PC-3 (cell line): ENCODE data around the gene RAB22A. TPM values are rescaled to one million over a fixed set of nuclear protein-coding genes. Genes with fewer than 3 reads are reported as not detected.

Experiments used
- ATAC-seq: fragments of 200-7000 bp; cut with Tn5 transposase; 2 replicates; pipeline ENCODE4 v1.9.1; 2020; ENCODE audit warnings: mild to moderate bottlenecking, moderate library complexity
- BruUV-seq: library from RNA; stranded (reverse); fragments of 400-500 nt; replicated peaks from 2 replicates; lab custom pipeline; 2021; lab: Mats Ljungman, UMichigan
- CTCF ChIA-PET: fragments of 300-600 bp; sonication (Branson Sonifier 250); formaldehyde crosslinking; loops from one replicate; lab custom pipeline; 2022; ENCODE audit warnings: antibody characterized with exemption; lab: Charles Lee
- POLR2A ChIA-PET: fragments of 300-600 bp; sonication (Branson Sonifier 250); formaldehyde crosslinking; loops from one replicate; lab custom pipeline; 2022; ENCODE audit warnings: antibody characterized with exemption; ENCODE audit not compliant: unreplicated experiment; lab: Charles Lee
- DNase-seq: peaks from one replicate; pipeline ENCODE4 v3.0.0-alpha.2; 2015
- H2AFZ ChIP-seq: fragments of 300-600 bp; sonication (generic); 2 replicates; pipeline ENCODE4 v1.6.0; 2016; ENCODE audit warnings: antibody characterized with exemption, low read length
- H3F3A ChIP-seq: fragments of 300-600 bp; sonication (generic); one replicate; pipeline ENCODE4 v1.6.0; 2017; ENCODE audit warnings: antibody characterized with exemption, low read length, control low read depth, mild to moderate bottlenecking; ENCODE audit not compliant: unreplicated experiment
- H3K27ac ChIP-seq: fragments of 300-600 bp; sonication (generic); 2 replicates; pipeline ENCODE4 v1.5.1; 2016; ENCODE audit warnings: mild to moderate bottlenecking, low read length
- H3K27me3 ChIP-seq: fragments of 300-600 bp; sonication (generic); 2 replicates; pipeline ENCODE4 v1.6.1; 2016; ENCODE audit warnings: low read length, mixed read lengths
- H3K36me3 ChIP-seq: fragments of 300-600 bp; sonication (generic); 2 replicates; pipeline ENCODE4 v1.6.1; 2016; ENCODE audit warnings: low read depth, mixed run types, low read length, mixed read lengths
- H3K4me1 ChIP-seq: fragments of 300-600 bp; sonication (generic); 2 replicates; pipeline ENCODE4 v1.5.1; 2016; ENCODE audit warnings: low read length; ENCODE audit not compliant: insufficient read depth
- H3K4me2 ChIP-seq: fragments of 300-600 bp; sonication (generic); 2 replicates; pipeline ENCODE4 v1.6.0; 2016; ENCODE audit warnings: low read length
- H3K4me3 ChIP-seq: fragments of 300-600 bp; sonication (generic); 2 replicates; pipeline ENCODE4 v1.5.1; 2016; ENCODE audit warnings: mild to moderate bottlenecking, low read length, mixed read lengths
- H3K79me2 ChIP-seq: fragments of 300-600 bp; sonication (generic); 2 replicates; pipeline ENCODE4 v1.6.1; 2017; ENCODE audit warnings: low read length, mixed read lengths
- H3K9ac ChIP-seq: fragments of 300-600 bp; sonication (generic); 2 replicates; pipeline ENCODE4 v1.6.0; 2016; ENCODE audit warnings: mild to moderate bottlenecking, low read length
- H3K9me2 ChIP-seq: fragments of 300-600 bp; sonication (generic); replicated peaks from 2 replicates; pipeline ENCODE4 v1.6.1; 2016; ENCODE audit warnings: mixed run types, low read length, mixed read lengths
- H3K9me3 ChIP-seq: fragments of 300-600 bp; sonication (generic); 2 replicates; pipeline ENCODE4 v1.6.1; 2016; ENCODE audit warnings: low read length, mixed read lengths
- H4K20me1 ChIP-seq: fragments of 300-600 bp; sonication (generic); 2 replicates; pipeline ENCODE4 v1.6.1; 2016; ENCODE audit warnings: low read length, mixed read lengths
- EZH2 ChIP-seq: fragments of 300-600 bp; sonication (generic); IDR thresholded peaks from one replicate; pipeline ENCODE4 v1.6.1; 2017; ENCODE audit warnings: antibody characterized with exemption, mild to moderate bottlenecking, low read length; ENCODE audit not compliant: unreplicated experiment
- EZH2phosphoT487 ChIP-seq: fragments of 300-600 bp; sonication (generic); IDR thresholded peaks from 2 replicates; pipeline ENCODE4 v1.6.1; 2018; ENCODE audit warnings: mild to moderate bottlenecking, antibody characterized with exemption, low read length, borderline replicate concordance
- intact Hi-C: fragments of 100-400 bp; cut with micrococcal nuclease; formaldehyde crosslinking; loops from 2 replicates; pipeline ENCODE4 v1.9.0; 2023
- total RNA-seq: library from RNA; depleted of rRNA; stranded (reverse); fragments of >200 nt; gene quantifications from 2 replicates; pipeline ENCODE4 v1.2.3, GENCODE V29; 2014
- TF ChIP-seq, protein P1 (sequence below): fragments of 300-600 bp; sonication (generic); conservative IDR thresholded peaks from 2 replicates; pipeline ENCODE4 v1.5.1; 2017; ENCODE audit warnings: antibody characterized with exemption, low read depth, mild to moderate bottlenecking, low read length

Gene RAB22A
- total RNA-seq, 1 experiment from 2014 or later = 47.4 TPM

DNA sequence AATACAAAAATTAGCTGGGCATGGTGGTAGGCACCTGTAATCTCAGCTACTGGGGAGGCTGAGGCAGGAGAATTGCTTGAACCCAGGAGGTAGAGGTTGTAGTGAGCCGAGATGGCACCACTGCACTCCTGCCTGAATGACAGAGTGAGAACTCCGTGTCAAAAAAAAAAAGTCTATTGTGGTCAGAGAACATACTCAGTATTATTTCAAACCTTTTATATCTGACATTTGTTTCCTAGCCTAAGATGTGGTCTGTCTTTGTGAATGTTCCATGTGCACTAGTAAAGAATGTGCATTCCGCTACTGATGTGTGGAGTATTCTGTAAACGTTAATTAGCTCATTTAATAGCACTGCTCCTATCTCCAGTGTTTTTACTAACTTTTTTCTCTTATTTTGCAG lies 11.7 kb downstream of the RAB22A start:
- intact Hi-C loops = no loop called here
- Histone ChIP-seq H3K27ac (no peak overlapping the region), H2AFZ (no peak overlapping the region), H3F3A (no peaks in the 10 kb centered on the region), H3K9ac (no peak overlapping the region), H3K79me2 (peaks cover 83% of the 10 kb centered on the region), H3K9me2 (no peaks in the 10 kb centered on the region), H3K36me3 (peaks cover 23% of the 10 kb centered on the region), H3K4me2 (no peak overlapping the region), H3K9me3 (no peaks in the 10 kb centered on the region), H3K4me3 (no peak overlapping the region), H3K27me3 (no peaks in the 10 kb centered on the region), H4K20me1 (peaks cover 32% of the 10 kb centered on the region), H3K4me1 (no peaks in the 10 kb centered on the region)
- ChIA-PET POLR2A (no interaction called here), CTCF (no interaction called here)
- DNase-seq (no peak), ATAC-seq (no peak)
- no peak for TF ChIP-seq EZH2phosphoT487
- TF ChIP-seq EZH2 = no peak
- TF ChIP-seq, protein P1, sequence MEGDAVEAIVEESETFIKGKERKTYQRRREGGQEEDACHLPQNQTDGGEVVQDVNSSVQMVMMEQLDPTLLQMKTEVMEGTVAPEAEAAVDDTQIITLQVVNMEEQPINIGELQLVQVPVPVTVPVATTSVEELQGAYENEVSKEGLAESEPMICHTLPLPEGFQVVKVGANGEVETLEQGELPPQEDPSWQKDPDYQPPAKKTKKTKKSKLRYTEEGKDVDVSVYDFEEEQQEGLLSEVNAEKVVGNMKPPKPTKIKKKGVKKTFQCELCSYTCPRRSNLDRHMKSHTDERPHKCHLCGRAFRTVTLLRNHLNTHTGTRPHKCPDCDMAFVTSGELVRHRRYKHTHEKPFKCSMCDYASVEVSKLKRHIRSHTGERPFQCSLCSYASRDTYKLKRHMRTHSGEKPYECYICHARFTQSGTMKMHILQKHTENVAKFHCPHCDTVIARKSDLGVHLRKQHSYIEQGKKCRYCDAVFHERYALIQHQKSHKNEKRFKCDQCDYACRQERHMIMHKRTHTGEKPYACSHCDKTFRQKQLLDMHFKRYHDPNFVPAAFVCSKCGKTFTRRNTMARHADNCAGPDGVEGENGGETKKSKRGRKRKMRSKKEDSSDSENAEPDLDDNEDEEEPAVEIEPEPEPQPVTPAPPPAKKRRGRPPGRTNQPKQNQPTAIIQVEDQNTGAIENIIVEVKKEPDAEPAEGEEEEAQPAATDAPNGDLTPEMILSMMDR = no peak
- no TSS peak for BruUV-seq

DNA sequence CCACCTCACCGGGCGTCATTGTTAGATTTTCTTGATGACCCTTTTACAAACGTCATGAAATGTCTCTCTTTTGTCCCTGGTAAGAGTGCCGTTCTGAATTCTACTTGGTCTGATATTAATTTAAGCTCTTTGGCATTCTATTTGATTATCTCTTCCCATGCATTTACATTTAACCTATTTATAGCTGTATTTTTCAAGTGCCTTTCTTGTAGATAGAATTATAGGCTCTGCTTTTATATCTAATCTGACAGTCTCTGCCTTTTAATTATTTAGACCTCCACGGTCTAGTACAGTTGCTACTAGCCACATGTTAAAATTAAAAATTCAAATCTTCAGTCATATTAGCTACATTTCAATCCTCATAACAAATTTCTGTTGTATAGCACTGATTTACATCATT lies 12.6 kb downstream of the RAB22A start:
- no TSS peak for BruUV-seq
- Histone ChIP-seq H3K9me3 (no peaks in the 10 kb centered on the region), H3K36me3 (peaks cover 16% of the 10 kb centered on the region), H3K4me2 (no peak overlapping the region), H2AFZ (no peak overlapping the region), H3K27ac (no peak overlapping the region), H3K9ac (no peak overlapping the region), H3K4me1 (no peaks in the 10 kb centered on the region), H3K27me3 (no peaks in the 10 kb centered on the region), H4K20me1 (peaks cover 38% of the 10 kb centered on the region), H3K79me2 (peaks cover 84% of the 10 kb centered on the region), H3K9me2 (no peaks in the 10 kb centered on the region), H3K4me3 (no peak overlapping the region), H3F3A (no peaks in the 10 kb centered on the region)
- TF ChIP-seq EZH2 (no peak), EZH2phosphoT487 (no peak)
- TF ChIP-seq, protein P1 = no peak
- ChIA-PET POLR2A (no interaction called here), CTCF (interaction anchor here (0.5 kb wide), 1 partner anchor 499 kb away, joined by 3 read pairs; no protein-coding TSS in a partner anchor)
- no peak for ATAC-seq
- no peak for DNase-seq
- intact Hi-C loops = no loop called here

GRCh38 chr20:58325912-58326311 lies 16.4 kb downstream of the RAB22A start:
- peaks cover 2% of the 10 kb centered on the region; the same call in 1 of the 2 replicates for H3K36me3 ChIP-seq
- TF ChIP-seq EZH2 (no peak), EZH2phosphoT487 (no peak)
- TF ChIP-seq, protein P1 = no peak
- peaks cover 44% of the 10 kb centered on the region for H4K20me1 ChIP-seq
- BruUV-seq = no TSS peak
- ChIA-PET CTCF (no interaction called here), POLR2A (no interaction called here)
- no peaks in the 10 kb centered on the region for H3K27me3 ChIP-seq
- H3K4me3 ChIP-seq = no peak overlapping the region
- no peak overlapping the region for H3K9ac ChIP-seq
- H3K4me1 ChIP-seq = no peaks in the 10 kb centered on the region
- H3F3A ChIP-seq = no peaks in the 10 kb centered on the region
- no peak overlapping the region for H3K27ac ChIP-seq
- DNase-seq = no peak
- no peak for ATAC-seq
- intact Hi-C loops = no loop called here
- H3K4me2 ChIP-seq = no peak overlapping the region
- H2AFZ ChIP-seq = no peak overlapping the region
- no peaks in the 10 kb centered on the region for H3K9me2 ChIP-seq
- H3K79me2 ChIP-seq = peaks cover 90% of the 10 kb centered on the region
- H3K9me3 ChIP-seq = no peaks in the 10 kb centered on the region
